Ureter (tissue), 1 donor: Measurements from ENCODE around the gene NPB. TPM values are rescaled to one million over a fixed set of nuclear protein-coding genes. Genes with fewer than 3 reads are reported as not detected.

ENCODE experiments used
- DNase-seq: peaks from one replicate; pipeline ENCODE4 v3.0.0-alpha.2; 2020; ENCODE audit warnings: low spot score
- total RNA-seq: library from RNA; stranded (reverse); gene quantifications from one replicate; pipeline ENCODE4 v1.2.4, GENCODE V29; 2023
- donor health status: DM: yes; HTN: yes; CAD: no.

Gene NPB
- 0.29 TPM for total RNA-seq

GRCh38 chr17:81902023-81902652, at the start of gene NPB:
Gene NPB (plus strand): TSS chr17:81902238. CDS start chr17:81902278, 40 bp downstream.
- DNase-seq, result no peak

- DNase-seq, result no peak
These were observed 46.9 kb upstream of the NPB start for GRCh38 chr17:81854974-81855774.

DNA sequence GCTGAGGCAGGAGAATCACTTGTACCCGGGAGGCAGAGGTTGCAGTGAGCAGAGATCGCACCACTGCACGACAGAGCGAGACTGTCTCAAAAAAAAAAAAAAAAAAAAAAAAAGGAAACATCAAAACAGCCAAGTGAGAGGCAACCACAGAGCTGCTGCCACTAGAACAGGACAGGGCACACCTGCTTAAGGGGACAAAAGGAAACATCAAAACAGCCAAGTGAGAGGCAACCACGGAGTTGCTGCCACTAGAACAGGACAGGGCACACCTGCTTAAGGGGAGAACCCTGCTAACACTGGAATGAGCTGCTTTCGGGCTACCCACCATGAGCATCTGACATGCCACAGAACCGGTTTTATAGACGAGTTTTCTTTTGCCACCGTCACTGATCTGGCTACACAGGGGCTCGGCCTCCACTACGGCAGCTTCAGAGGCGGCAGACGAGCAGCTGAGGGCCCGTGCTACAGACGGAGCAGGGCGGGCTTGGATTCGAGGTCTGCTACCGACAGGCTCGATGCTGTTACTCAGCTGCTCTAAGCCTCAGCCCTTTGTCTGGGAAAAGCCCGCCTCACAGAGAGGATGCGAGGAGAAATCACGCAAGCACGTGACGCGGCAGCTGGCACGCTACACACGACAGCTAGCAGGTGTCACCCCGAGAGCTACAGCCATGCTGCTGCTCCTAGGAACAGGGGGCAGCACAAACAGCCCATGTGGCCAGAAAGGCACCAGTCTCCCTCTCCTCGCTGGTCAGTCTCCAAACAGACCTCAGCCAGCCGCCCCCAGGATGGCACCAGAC, 43.7 kb upstream of the NPB start:
- DNase-seq, result no peak

DNA sequence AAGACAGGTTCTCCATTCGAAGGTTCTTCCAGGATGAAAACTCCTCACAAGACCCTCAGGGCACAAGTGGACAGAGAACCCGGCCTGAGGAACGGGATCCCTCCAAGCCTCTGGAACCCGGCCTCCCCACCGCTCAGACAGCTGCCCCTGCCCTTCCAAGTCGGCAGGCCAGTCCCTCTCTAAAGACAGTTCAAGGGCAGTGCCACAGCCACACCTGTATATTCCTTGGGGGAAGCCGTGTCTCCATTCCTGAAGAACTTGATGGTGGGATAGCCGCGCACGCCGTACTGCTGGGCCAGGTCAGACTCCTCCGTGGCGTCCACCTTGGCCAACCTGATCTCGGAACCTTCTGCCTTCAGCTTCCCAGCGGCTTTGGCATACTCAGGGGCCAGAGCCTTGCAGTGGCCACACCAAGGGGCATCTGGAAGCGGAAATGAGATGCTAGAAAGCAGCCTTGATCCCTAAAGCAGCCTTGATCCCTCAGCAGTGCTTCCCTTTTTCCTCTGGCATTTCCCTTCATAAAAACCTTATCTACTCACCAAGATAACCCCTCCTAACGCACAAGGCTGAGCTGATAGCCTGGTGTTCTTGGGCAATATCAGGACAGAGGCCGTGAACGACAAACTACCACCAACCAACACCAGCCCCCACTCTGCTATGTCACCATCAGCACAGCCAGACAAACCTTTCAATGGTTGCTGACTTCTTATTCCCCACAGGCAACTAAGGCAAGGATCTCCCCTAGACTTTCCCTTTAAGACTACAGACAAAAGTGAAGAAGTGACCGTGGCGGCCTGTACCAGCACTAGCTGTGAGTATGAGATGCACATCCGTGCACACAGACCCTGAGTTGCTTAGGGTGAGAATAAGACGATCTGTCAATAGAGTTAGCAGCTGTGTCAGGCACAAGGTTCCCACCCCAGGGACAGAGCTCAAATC, 42.8 kb upstream of the NPB start:
- DNase-seq, result peak; percentile 49

- DNase-seq, result no peak
These were observed 41.9 kb upstream of the NPB start, which contains the start of gene P4HB for GRCh38 chr17:81859906-81860755. Gene P4HB (minus strand): TSS chr17:81860535. CDS start chr17:81860471, 64 bp downstream.

GRCh38 chr17:81860756-81861568, 41.1 kb upstream of the NPB start:
- DNase-seq, result peak; percentile 100

DNA sequence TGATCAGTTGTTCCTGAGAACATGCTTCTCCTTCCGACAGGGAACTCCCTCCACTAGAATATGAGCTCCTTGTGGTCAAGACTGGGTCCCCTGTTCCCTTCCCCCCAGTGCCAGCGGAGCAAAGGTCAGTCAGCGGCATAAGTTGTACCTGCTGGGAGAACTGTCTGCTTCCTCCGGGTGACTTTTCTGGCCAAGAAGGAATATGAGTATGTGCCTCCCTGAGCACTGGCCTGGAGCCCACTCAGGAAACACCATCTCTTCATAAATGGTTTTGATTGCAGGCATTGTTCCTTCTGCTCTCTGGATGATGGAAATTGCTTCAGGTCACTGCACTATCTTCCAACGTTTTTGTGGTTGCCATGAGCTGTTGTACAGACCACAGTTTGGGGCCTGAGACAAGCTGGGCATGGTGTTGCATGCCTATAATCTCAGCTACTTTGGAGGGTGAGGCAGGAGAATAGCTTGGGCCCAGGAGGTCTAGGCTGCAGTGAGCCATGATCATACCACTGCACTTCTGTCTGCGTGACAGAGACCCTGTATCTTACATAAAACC, 38.8 kb upstream of the NPB start:
- DNase-seq, result no peak

DNA sequence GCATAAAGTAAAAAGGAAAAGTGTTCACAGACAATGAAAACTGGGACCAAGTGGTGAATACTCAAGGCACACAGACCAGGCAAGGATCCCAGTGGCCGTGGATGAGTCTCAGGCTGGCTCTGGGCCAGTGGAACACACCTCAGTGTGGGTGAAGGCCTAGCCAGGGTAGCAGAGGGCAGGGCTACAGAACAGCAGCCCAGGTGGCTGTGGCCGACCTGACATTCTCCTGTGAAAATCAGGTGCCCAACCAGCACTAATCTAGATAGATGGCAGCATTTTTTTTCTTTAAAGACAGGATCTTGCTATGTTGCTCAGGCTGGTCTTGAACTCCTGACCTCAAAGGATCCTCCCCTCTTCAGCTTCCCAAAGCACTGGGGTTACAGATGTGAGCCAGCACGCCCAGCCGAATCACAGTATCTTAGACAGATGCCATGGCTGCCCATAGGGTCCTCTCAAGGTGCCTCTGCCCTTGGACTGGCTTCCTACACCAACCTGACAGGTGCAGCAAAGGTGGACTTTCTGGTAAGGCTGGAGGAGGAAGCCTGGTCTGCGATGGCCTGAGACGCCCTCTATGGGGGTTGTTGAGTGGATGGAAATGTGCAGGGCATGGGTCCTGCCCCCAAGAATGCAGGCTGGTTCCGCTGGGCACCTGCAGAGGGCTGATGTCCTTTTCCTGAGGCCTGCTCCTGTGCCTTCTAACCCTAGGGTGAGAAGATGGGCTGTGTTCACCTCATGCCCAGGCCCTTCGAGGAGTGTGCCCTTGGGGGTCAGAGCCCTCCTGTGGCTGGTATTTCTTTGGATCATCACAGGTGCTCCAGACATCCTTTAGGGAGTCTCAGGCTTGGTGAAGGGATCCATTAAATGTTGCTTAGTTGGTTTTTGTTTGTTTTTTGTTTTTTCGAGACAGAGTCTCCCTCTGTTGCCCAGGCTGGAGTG, 37.9 kb upstream of the NPB start:
- no peak for DNase-seq

DNA sequence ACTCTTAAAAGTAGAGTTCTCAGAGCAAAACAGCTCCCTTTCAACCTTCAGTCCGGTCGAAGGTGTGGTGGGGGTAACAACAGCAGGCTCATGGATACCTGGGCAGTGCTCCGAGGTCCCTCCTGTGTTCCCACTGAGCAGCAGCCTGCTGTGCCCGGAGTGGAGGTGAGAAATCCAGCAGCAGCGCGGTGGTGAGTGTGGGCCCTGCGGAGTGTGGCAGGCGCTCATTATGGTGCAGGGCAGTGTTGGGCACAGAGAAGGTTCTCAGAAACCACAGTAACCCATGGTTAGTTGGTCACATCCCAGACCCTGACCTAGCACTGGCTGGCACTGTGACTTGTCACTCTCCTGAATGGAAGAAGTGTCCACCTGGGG, 36.7 kb upstream of the NPB start:
- no peak for DNase-seq

DNA sequence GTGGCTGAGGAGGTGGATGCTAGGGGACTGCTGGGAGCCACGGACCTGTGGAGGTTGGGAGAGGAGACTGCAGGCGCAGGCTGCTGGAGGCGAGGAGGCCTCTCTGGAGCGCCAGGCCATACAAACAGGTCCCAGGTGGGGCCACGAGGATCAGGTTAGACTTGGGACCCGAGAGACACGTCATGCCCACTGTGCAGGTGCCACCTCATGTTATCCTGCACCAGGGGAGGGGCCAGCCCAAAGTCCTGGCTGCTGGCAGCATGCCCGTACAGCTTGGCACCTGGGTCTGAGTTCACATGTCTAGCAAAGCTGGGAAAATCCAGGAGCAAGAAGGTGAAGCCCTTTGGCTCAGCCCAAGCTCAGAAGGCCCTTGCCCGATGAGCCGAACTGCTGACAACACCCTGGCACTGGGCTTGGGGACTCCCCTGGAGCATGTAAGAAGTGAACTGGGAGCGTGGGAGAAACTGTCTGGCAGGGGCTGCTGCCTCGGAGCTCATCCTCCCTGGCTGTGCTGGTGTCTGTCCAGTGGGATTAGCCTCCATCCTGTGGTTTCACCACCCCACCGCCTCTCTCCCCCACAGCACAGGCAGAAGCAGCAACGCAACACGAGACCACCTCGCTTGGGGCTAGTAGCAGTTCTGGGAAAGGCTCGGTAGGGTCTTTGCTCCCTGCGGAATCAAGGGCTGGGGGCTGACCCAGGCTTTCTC, 36.2 kb upstream of the NPB start:
- no peak for DNase-seq

DNA sequence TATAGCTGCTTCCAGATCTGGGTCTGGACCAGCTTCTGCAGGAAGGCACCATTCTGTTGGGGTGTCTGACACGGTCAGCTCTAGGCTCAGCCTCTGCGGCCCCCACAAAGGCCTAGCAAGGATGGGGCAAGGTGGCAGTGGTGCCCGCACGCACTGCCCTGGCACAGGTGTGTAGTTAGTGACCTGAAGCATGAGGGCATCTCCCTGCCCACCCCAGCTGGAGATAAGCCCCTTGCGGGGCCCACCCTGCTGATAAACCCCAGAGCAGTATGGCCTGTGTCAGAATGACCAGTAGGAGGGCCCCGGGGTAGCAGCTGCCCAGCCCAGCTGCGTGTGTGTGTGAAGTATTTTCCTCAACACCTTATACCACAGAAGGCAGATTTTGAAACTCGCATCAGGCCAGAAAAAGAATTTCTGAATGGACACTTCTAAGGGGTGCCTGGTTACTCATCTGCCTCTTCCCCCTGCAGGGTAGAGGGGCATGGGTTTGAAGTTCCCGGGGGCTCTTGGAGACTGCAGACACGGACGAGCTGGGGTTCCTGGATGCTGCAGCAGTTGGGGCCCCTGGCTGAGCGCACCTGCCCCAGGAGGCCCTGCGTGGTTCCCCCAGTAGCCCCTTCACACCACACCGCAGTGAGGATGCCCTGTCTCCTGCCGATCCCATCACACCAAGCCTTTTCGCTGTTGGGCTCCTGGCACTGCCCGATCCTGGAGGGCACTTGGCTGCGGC, 35.4 kb upstream of the NPB start:
- no peak for DNase-seq

DNA sequence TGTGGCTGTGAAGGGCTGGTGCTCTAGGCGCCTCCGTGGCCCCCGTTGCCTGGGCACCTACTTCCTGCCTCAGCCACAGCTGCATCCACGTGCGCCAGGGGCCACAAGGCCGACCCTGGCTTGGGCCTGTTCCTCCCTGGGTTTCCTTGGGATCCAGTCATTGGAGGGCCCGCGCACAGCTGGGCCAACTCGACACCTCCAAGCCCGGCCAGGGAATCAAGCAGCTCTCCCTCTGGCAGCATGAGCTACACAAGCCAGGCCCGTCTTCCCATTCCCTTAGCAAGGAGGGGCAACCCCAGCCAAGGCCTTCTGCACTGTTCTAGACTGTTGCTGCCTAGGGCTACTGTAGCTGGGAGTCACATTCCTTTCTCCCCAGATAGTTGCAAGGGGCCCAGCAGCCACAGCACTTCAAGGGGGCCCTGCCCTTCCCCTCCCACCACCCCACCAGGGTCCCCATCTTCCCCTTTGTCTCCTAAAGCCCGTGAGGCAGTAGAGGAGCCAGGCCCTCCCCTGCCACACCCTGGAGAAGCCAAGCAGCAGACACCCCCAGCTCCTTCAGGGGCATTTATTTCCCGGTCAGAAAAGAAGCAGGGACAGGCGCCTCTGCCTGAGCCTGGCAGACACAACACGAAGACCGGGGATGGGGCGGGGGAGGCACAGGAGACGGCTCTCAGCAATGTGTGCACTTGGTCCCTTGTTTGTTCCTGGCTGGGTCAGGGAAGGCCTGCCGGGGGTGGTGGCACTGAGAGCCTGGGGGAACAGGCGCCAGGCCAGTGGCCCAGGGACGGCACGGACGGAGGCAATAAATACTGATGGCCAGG, 34.7 kb upstream of the NPB start:
- no peak for DNase-seq

- DNase-seq, result no peak
These were observed 33.9 kb upstream of the NPB start for GRCh38 chr17:81867991-81868673.

DNA sequence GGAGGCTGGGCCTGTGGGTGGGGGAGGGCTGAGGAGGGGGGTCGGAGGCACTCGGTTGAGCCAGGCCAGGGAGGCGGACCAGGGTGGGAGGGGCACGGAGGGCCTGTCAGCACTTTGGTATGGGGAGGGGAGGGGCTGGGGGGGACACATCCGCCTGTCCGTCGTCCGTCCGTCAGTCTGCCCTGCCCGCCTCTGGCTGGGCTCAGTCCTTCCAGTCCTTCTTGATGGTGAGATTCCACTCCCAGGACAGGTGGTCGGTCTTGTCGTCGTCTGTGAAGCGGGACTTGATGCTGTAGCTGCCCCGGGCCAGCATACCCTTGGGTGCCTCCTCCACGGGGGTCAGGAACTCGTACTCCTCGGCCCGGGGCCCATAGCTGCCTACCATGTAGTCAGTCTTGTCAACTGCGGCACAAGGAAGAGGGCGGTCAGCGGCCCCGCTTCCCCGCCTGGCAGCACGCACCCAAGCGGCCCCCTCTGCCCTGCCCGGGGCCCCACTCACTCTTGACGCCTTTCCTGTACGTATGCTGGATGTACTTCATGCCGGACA, 33.3 kb upstream of the NPB start:
- no peak for DNase-seq
